Dedifferentiated amniotic fluid mesenchymal stem cell (primary cell): ENCODE measurements around the gene PDGFB.

ENCODE experiments used
- DNase-seq: peaks from one replicate; pipeline ENCODE4 v3.0.0-alpha.2; 2016; ENCODE audit errors: extremely low spot score

PDGFB gene

GRCh38 chr22:39239561-39240423 lies 5.0 kb downstream of the PDGFB start:
- DNase-seq, result no peak

DNA sequence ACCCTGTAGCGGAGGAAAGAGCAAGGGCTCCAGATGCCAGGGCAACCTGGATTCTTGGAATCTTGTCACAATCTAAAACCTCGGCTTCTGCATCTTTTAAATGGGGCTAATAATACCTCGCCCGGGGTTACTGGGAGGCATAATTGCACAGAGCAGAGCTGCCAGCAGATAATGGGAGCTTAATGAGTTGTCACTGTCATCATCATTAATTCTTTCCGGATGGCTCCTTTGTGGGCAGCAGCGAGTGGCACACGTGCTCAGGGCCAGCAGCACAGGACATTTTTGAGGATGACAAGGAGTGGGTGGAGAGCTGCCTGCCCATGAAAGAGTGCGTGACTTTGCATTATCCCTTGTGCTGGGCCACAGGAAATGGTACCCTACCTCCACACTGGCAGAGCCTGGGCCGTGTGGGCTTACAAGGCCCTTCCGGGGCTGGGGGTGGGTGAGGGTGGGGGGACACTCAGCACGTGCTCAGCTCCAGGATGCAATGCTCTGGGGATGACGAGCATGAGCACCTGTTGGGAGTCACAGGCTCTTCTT lies 5.7 kb downstream of the PDGFB start:
- no peak for DNase-seq

DNA sequence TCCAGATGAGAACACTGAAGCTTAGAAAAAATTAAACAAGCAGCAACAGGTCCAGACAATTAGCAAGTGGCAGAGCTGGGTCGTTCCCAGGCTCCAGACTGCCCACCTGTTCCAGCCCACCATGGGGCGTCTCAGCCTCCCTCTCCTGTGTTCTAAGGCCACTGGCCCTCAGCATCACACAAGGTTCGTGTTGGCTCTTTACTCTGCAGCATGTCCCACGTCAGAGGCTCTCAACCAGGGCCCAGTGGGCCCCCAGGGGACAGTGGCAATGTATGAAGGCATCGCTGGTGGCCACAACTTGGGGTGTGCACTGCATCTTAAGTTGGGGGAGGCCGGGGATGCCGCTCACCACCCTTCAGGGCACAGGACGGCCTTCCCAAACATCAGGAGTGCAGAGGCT lies 6.2 kb downstream of the PDGFB start:
- no peak for DNase-seq

GRCh38 chr22:39238101-39238466 lies 6.7 kb downstream of the PDGFB start:
- DNase-seq, result no peak

- no peak for DNase-seq
These were observed 7.3 kb downstream of the PDGFB start for GRCh38 chr22:39237318-39238100.

DNA sequence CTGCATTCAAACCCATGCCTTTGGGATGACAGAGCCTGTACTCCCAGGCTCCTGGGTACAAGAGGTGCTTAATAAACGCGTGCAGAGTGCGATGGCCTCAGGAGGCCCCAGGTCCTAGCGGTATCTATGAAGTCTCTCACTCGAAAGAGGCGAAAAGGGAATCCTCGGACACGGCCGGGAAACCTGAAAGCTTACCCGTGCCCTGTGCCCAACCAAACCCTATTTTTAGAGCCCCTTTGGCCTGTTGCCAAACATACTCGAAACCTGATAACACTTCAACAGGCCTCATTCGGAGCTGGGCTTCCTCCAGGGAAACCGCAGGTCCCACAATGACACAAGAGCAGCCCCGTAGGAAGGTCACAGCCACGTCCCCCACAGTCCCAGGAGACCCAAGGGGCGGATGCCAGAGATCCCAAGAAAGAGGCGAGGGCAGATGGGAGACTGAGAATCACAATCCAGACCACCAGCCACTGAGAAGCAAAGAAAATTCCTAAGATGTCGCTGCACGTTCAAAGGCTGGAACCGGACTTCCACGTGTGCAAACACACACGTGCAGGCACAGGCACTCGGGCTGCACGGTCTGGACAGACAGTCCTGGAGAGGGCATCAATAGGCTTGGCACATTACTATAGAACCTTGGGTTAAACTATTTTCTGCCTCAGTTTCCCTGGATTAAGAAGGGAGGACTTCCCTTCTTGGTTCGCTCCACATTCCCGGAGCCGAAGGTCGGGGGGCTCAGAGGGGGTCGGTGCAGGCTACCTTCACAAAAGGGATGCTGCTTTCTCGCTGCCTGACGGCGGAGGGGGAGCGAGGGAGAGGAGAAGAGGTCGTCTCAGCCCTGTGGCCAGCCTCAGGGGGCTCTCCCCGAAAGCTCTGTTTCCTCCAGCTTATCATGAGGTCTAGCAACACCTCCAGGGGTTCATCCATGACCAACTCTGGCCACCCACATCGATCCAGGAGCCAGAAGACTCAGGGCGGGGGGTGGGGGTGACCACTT lies 8.2 kb downstream of the PDGFB start:
- DNase-seq, result no peak

DNA sequence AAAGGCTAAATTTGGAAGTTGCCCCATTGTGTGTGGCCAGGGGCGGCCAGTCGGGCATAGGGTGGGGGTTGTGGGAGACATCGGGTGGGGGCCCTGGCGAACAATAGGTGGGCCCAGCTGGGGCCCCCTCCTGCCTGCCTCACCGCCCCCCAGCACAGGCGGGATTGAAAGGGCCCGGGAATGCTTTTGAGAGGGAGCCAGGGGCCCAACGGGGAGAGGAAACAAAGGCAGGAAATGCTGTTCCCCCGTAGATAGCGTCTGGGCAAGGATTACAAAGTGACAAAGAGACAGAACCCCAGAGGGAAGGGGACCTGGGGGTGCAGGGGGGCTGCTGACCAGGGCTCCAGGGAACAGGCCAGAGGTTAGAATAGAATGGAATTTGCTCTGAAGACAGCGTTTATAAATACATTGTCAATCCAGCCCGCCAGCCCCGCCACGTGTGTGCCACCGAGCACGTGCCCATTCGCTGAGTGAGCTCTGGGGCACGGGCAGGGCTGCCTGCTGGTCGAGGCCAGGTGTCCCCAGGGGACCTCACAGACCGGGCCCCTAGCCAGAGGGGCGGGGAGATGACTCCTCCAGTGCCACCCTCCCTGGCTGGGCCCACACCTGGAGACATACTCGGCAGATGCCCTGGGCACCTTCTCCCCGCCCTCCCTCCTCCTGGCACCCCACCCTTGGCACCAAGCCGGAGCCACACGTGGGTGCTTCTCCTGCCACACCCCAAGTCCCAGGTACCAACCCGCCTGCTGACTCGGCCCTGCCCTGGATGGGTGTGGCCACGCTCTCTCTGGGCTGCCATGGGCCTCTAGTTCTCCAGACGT lies 9.7 kb downstream of the PDGFB start:
- DNase-seq, result no peak

GRCh38 chr22:39234472-39234787 lies 10.4 kb downstream of the PDGFB start:
- DNase-seq, result no peak

DNA sequence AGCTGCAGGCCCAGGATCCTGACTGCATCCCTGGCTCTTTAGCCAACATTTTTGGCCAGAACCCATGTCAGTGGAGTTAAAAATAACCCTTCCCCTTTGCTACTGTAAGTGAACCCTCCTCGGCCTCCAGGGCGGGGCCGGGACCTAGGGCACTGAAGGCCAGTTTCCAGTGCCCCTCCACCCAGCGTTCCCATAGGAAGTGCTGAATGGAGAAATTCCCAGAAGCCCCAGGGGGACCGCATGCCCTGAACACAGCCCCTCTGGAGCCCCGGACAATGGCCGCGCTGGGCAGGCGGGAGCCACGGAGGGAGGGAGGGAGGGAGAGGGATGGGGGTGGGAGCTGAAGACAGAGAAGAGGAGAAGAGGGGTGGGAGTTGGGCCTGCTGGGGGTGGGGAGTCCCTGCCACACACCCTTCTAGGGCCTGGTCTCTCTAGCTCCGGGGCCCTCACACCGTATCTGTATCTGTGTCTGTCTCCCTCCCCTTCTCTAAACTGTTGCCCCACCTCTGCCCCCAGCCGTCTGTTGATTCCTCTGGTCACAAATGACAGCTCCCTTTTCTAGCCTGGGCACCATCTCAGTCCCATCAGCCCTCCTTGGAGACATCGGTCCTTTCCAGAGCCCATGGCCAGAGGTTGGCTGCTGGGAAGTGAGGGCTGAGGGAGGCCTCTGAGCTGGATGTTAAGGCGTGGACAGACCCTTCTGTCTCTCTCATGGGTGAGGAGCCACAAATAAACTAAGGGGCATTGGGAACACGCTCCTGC lies 10.9 kb downstream of the PDGFB start:
- no peak for DNase-seq

DNA sequence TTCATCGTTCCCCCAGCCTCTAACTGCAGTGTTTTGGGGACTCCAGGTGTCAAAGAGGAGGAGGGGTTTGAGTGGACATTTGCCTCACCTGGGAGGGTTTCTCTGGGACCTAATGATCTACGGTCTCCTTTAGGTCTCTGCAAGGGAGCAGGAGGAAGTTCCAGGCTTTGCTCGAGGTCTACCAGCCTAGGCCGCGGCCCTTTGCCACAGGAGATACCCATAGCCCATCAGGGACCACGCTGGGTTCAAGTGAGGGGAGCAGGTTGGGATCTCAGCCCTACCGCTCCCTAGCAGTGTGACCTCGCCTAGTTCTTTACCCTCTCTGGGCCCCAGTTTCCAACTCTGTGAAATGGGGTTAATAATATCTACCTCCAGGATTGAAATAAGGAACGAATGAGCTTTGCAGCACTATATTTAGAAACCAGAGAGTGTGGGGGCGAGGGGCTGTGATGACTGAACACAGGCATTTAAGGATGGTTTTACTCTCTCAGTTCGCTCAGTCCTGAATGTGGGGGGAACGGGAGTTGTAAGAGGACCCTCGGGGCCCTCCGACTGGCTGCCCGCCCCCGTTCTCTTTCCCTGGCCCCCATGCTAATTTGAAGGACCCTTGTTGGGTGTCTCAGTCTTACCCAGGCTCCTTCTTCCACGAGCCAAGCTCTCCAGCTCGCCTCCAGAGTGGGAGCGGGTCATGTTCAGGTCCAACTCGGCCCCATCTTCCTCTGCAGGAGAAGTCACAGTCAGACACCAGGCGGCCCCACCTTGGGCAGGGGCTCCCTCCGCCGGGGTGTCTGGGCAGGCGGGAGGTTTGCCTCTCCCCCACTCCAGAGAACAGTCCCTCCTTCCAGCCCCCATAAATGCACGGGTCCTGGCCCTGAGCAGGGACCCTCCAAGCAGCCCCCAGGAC lies 11.7 kb downstream of the PDGFB start:
- no peak for DNase-seq

GRCh38 chr22:39232246-39232645 lies 12.5 kb downstream of the PDGFB start:
- no peak for DNase-seq

DNA sequence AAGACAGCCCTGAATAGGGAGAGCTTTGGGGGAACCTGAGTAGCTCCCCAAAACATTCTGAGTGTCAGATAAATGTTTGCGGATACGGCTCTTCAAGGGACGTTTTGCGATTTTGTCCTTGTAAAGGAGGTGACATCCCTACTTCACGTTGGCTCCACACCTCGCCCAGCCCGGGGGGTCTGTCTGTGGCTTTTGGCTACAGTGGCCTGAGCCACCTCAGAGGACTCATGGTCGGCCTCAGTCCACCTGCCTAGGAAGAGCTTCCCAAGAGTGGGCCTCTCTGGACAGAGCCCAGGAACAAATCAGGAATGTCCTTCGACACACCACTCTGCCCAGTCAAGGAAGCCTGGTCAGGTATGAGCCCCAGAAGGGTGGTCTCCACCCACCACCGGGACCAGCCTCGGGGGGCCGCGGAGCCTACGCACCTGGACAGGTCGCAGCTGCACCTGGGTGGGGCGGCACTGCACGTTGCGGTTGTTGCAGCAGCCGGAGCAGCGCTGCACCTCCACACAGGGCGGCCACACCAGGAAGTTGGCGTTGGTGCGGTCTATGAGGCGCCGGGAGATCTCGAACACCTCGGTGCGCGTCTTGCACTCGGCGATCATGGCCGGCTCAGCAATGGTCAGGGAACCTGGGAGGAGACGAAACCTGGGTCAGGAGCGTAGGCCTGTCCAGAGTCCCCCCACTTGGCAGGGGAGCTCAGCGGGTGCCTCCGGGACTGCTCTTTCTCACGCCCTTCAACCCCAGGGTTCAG lies 13.4 kb downstream of the PDGFB start:
- DNase-seq, result no peak

- DNase-seq, result no peak
These were observed 14.3 kb downstream of the PDGFB start for GRCh38 chr22:39230261-39231196.

GRCh38 chr22:39229688-39230260 lies 15.0 kb downstream of the PDGFB start:
- DNase-seq, result no peak

GRCh38 chr22:39229075-39229474 lies 15.7 kb downstream of the PDGFB start:
- no peak for DNase-seq

- no peak for DNase-seq
These were observed 17.1 kb downstream of the PDGFB start for GRCh38 chr22:39227542-39228272.
